GM19463 (cell line): ENCODE measurements around the gene NES.
A peak's percentile ranks its signal among the peaks of the same experiment; 100 is the strongest.

Source experiments
- ATAC-seq: cut with Tn5 transposase; IDR thresholded peaks from one replicate; pipeline ENCODE4 v1.9.1; 2021; ENCODE audit warnings: mild to moderate bottlenecking, moderate library complexity; ENCODE audit not compliant: unreplicated experiment

The NES gene

DNA sequence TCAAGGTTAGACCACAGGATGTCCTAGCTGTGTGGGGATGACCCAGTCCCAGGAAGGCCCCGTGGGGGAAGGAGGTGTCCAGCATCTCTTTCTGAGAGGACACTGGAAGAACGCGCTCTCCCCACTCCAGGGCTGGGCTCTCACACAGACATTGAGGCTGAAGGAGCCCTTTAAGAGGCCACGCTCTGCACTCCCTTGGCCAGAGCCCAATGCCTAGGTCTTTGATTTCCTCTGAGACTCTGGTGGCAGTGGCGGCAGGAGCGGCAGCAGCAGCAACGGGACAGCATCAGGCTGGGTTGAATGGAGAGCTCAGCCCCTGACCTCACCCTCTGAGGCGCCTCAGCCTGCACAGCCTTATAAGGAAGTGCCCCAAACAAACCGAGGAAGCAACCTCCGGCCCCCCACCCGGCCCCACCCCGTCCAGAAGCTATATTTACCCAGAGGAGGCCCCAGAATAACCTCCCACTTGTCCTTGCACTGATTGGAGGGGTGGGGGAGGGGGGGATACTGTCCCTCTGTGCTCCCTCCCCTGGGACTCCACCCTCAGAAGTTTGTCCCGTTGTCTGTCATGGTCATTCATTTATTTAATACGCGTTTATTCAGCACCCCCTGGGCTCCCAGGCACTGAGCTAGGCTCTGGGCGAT, 12.3 kb downstream of the NES start:
- peak; percentile 30 for ATAC-seq

DNA sequence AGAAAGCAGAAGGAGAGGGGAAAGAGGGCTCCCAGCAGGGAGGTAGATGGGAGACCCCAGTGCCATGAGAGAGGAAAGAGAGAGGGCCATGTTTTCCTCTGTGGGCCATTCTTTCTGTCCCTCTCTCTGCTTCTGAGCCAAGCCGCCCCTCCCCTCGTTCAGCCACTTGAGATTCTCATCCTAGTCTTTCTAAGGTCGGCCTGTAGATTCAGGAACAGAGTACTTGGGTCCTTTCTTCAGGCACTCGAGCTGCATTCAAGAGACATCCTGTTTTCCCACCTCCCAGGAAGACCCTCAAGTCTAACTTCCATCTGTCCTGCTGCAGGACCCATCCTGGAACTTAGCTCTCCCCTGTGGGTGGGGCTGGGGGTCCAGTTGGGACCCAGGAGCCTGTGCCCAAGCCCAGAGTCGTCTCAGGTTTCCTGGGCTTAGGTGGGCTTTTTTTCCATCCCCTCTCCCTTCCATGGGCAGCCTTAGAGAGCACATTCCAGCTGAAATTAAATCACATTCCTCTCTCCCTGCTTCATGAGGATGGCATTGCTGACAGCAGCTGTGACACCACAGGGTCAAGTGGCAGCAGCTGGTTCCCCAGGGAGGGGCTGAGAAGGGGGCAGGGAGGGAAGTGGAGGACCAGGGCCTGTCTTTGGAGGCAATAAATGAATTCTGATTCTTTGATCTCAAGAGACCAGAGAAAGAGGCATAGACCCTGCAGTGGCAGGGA, 13.0 kb downstream of the NES start:
- no peak for ATAC-seq

DNA sequence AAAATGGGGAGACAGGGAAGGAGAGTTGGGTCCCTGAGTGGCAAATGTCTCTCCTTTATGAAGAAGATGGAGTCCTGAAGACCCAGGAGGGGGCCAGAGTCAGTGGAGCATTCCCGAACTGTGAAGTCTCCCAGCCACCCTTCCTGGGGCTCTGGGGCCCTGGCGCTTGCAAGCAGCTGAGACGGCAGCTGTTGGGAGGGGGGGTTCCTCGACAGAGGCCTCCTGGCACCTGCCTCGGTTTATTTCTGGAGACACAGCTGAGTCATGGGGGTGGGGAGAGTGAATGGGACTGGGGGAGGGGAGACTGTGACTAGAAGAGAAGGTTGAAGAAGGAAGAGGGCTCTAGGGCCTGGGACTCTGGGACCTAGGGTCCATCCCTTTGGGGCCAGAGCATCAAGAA, 14.0 kb downstream of the NES start:
- no peak for ATAC-seq

DNA sequence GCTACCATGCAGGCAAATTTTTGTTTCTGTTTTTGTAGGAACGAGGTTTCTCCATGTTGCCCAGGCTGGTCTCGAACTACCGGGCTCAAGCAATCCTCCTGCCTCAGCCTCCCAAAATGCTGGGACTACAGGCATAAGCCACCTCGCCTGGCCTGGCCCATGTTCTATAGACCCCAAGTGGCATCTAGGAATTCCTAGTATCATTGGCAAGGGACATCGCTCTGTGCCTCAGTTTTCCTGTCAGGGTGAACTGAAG, 14.5 kb downstream of the NES start:
- ATAC-seq, result no peak

DNA sequence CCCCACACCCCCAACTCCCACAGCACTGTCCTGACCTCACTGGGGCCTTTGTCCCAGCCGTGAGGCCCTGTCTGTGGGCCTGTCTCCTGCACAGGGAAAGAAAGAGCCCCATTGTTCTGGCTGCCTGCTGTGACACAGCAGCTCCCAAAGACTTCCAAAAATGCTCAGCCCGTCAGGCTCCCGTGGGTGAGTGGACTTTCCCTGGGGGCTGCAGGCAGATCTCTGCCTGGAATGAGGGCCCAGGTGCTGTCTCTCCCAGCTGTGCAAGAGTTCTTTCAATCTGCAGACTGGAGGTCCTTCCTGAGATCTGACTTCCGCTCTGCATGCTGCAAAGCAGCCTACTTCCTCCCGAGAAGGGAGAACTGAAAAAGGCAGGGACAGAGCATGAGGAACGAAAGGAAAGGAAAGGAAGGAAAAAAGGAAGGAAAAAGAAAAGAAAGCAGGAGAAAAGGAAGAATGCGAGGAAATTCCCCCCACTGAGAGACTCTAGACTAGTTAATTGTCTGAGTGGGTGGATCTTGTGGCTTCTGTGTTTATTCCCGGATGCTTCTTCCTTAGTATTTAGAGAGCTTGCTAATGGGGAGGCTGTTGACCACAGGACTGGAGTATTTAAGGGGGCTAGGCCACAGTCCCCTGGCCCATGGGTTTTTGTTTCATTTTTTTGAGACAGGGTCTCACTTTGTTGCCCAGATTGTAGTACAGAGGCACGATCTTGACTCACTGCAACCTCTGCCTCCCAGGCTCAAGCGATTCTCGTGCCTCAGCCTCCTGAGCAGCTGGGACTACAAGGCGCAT, 15.0 kb downstream of the NES start:
- no peak for ATAC-seq

DNA sequence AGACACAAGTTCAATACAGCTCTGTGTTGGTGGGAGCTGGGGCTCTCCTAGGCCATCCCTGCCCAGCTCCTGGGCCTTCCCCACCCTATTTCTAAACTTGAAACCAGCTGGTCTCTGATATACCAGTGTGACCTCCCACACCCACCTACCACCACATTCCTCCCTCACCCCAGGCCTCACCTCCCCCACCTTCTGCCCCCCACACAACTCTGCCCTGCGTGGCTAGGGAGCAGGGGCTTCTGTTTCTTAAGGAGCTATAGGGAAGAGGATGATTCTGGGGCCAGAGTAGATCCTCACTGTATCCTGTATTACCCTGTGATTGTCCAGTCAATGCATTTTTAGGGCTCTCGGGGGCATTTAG, 16.5 kb downstream of the NES start:
- ATAC-seq, result no peak

DNA sequence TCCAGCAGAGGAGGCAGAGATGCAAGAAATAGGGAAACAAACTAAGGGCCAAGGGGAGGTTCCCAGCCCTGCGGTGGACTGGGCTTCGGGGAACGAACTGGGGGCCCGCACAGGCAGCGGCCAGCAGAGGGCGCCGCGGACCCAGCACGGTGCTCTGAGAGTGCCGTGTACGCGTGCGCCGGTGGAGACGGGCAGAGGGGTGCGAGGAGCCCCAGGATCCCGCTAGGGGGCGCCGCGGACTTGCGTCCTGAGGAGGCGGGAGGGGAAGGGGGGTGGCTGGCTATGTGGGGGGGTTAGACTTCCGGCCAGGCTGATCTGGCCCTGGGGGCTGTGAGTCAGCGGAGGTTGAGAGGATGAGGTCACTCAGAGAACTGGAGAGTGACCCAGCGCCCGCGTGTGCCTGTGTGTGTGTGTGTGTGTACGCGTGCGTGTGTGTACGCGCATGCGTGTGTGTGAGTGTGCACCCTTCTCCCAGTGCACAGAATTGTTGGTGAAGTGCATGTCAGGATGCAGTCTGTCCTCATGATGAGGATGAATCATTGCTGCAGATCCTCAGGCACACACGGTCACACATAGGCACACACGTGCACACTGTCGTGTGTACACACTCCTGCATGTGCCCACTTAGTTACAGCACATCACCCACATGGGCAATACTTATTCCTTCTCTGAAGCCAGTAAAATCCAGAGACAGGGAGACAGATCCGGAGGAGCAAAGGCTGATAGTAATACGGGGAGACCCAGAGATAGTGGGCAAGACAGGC, 17.0 kb downstream of the NES start:
- ATAC-seq, result peak; percentile 58

DNA sequence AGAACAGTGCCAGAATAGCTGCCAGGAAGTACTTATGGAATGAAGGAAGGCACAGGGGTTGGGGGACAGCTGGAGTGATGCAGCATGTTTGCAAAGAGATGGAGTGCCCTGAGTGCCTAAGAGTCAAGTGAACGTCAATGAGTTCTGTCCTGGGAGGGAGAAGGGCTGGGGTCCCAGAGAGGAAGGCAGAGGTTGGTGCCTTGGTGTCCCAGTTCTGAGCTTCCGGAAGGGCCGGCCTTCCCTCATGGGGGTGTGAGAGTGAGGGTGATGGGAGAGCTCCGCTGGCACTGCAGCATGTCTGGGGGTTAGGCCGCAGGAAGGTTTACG, 17.6 kb downstream of the NES start:
- ATAC-seq, result no peak

DNA sequence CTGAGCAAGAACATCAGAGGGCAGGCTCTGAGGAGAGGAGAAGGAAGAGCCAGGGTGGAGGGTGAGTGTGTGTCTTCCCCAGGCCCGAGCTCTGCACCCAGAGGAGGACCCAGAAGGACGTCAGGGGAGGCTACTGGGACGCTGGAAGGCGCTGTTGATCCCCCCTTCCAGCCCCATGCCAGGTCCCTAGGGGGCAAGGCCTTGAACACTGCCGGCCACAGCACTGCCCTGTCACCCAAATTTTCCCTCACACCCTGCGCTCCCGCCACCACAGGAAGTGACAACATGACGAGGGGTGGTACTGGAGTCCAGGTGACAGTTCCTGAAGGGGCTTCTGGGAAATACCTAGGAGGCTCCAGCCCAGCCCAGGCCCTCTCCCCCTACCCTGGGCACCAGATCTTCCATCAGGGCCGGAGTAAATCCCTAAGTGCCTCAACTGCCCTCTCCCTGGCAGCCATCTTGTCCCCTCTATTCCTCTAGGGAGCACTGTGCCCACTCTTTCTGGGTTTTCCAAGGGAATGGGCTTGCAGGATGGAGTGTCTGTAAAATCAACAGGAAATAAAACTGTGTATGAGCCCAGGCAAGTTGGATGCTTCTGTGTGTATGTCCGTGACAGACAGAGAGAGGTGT, 18.1 kb downstream of the NES start:
- ATAC-seq, result no peak

DNA sequence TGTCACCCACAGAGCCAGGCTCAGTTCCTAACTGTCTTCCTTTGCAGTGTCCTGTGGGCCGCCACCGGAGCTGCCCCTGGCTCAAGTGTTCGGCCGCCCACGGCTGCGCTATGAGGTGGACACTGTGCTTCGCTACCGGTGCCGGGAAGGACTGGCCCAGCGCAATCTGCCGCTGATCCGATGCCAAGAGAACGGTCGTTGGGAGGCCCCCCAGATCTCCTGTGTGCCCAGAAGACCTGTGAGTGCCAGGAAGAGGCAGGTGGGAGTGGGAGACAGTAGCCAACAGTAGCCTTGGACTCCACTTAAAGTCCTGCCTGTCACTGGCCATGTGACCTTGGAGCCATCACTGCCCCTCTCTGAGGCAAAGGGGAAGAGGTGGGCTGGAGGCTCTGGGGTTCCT, 18.7 kb downstream of the NES start:
- no peak for ATAC-seq

DNA sequence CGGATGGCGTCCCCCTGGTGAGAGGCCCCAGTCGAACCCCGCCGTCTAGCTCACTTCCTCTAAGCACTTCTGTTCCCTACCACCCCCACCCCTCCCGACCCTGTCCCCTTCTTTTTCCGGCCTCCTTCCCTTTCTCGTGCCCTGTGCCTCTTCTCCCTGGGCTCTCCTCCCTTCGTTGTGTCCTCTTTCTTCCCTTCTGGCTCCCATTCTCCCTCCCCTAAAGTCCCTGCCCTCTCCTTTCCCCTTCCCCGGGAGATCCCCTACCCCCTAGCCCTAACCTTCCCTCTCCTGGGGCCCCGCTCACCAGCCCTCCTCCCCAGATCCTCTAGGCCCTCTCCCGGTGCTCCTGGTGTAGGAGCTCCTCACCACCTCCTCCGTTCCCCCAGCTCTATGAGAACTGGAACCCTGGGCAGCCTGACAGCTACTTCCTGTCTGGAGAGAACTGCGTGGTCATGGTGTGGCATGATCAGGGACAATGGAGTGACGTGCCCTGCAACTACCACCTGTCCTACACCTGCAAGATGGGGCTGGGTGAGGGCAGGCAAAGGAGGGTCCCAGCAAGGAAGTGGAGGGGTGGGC, 19.4 kb downstream of the NES start:
- no peak for ATAC-seq

DNA sequence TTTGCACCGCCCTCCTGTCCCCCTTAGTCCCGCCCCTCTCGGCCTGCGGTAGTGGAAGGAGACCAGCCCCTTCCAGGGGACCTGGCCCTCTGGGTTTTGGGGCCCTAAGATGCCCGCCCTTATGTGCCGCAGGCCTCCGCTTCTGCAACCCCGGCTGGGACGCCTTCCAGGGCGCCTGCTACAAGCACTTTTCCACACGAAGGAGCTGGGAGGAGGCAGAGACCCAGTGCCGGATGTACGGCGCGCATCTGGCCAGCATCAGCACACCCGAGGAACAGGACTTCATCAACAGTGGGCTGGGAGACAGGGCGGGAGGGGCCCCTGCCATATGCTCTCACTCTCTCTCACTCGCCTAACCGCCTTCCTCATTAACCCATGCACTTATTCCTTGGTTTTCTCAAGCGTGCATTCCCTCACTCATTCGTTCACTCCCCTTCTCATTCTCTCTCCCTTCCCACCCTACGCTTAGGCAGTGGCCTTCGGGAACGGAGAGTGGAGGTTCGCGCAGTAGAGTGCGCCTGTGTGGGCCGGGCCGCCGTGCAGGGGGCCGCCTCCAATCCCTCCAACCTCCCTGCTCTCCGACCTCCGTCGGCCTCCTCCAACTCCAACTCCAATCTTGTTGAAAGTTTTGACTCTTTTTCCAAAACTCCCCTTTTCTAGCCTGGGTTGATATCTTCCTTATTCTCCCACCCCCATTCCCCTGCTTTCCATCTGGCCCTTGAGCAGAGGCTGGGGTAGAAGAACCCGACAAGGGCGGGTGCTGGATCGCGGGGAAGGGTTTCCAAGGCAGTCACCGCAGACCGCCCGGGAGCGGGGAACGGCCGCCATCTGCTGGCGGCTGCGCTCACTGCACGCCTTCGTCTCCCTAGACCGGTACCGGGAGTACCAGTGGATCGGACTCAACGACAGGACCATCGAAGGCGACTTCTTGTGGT, 20.1 kb downstream of the NES start:
- no peak for ATAC-seq

DNA sequence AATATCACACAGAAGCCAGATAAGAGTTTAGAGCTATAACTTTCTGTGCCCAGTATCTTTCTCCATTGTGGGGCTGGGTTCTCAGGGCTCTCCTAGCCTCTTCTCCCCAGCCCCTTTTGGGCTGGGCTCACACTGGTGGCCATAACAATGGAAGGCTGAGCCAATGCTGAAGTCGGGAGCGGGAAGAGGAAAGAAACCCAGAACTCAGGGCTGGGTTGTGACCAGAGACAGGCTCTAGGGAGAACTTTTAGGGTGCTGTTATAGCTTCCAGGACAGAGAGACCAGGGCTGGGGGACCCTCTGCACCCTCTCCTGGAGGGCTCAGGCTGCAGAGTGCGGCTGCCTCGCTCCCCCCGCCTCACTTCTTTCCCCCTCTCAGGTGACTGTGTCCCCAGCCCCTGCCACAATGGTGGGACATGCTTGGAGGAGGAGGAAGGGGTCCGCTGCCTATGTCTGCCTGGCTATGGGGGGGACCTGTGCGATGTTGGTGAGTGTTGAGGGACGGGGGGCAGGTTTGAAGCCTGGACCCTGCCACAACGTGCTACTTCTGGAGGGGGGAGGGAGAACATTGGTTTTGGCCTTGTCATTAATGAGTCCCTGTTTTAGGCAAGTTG, 21.2 kb downstream of the NES start:
- ATAC-seq, result no peak

DNA sequence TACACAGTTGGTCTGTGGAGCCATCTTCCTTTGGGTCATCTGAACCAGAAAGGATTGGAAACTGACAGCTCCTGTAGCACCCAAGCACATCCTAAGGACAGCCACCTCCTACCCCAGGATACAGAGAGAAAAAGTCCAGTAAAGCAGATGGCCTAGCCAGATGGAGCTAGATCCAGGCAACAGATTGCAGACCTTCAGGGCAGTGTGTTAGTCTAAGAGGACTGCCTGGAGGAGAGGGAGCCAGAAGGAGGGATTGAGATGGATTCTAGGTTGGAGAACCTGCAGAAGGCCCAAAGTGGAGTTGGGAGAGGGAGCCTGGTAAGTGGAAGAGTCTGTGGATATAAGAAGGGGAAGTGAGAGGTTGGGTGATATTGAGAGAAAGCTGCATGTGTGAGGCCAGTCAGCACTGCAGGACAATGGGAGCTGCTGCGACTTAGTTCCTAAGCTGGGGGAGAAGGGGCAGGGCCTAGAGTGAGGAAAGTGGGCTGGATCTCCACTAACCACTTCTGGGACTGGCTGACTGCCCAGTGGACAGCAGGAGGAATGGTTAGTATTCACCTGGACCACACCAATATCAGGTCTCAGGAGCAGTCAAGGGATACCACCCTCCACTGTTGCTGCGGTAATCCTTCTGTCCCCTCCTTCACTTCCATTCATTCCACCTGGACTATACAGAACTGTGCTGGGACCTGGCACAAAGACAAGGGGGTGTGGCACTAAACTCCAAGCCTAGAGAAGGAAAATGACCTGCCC, 21.9 kb downstream of the NES start:
- no peak for ATAC-seq

DNA sequence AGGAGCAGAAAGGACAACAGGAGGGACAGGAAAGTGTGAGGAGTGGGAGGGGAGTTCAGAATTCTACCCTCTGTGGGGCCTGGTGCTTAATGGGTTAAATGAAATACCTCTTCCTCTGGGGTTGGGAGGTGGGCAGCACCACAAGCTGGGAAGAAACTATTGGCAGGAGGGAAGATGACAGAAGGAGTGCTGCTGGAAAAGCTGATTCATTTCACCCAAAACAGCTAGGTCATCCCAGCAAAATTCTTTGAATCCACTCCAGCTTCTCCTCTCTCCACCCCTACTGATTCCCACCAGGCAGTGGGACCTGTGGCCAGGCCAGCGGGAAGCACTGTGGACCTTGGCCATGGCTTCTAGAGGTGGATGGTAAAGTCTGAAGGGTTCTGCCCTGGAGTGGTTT, 22.5 kb downstream of the NES start:
- no peak for ATAC-seq

DNA sequence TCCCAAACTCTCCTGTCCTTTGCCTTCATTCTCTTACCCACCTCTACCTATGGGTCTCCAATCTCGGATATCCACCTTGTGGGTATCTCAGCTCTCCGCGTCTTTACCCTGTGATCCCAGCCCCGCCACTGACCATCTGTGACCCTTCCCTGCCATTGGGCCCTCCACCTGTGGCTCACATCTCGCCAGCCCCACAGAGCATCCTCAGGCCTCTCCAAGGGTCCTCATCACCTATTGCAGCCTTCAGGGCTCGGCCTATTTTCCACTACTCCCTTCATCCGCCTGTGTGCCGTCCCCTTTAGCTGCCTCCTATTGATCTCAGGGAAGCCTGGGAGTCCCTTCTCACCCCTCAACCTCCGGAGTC, 24.2 kb downstream of the NES start:
- no peak for ATAC-seq

DNA sequence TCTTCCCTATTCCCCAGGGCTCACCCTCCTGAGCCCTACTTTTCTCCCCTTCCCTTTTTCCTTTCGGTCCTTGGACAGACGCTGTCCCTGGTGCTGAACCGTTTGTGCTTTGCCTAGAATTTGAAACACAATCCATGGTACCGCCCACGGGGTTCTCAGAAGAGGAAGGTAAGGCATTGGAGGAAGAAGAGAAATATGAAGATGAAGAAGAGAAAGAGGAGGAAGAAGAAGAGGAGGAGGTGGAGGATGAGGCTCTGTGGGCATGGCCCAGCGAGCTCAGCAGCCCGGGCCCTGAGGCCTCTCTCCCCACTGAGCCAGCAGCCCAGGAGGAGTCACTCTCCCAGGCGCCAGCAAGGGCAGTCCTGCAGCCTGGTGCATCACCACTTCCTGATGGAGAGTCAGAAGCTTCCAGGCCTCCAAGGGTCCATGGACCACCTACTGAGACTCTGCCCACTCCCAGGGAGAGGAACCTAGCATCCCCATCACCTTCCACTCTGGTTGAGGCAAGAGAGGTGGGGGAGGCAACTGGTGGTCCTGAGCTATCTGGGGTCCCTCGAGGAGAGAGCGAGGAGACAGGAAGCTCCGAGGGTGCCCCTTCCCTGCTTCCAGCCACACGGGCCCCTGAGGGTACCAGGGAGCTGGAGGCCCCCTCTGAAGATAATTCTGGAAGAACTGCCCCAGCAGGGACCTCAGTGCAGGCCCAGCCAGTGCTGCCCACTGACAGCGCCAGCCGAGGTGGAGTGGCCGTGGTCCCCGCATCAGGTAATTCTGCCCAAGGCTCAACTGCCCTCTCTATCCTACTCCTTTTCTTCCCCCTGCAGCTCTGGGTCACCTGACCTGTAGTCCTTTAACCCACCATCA, 24.8 kb downstream of the NES start:
- no peak for ATAC-seq

DNA sequence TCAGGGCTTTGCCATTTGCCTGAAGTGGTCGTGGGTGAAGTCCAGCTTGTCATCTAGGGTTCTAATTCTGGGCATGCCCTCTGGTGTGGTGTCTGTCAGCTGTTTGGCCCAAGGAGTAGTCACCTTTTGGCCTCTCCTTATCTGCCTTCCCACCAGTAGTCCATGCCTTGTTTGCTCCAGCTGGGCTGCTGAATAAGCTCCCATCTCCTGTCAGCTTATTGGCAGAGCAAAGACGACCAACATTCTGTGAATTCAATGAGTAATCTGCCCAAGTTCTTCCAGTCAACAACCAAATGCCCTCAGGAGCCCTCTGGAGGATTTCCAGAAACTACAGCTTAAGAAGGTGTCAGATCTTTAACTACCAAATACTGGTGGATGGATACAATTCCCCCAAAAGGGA, 28.3 kb downstream of the NES start:
- no peak for ATAC-seq
